IMR-90 (cell line): ENCODE results near the gene PSMA1. TPM values are rescaled to one million over a fixed set of nuclear protein-coding genes. Genes with fewer than 3 reads are reported as not detected.

Experiments
- ATAC-seq: fragments of 200-7000 bp; cut with Tn5 transposase; 2 replicates; pipeline ENCODE4 v1.9.1; 2020; ENCODE audit warnings: low read depth, mild to moderate bottlenecking, moderate library complexity
- BruUV-seq: library from RNA; stranded (reverse); fragments of 400-500 nt; replicated peaks from 2 replicates; lab custom pipeline; 2021; lab: Mats Ljungman, UMichigan
- CTCF ChIA-PET: fragments of 300-600 bp; formaldehyde crosslinking; extraction: SDS; loops from one replicate; lab custom pipeline; 2021; ENCODE audit warnings: antibody characterized with exemption; lab: Yijun Ruan, JAX
- POLR2A ChIA-PET: fragments of 300-600 bp; sonication (Branson Sonifier 250); formaldehyde crosslinking; loops from one replicate; lab custom pipeline; 2022; ENCODE audit warnings: antibody characterized with exemption; ENCODE audit not compliant: unreplicated experiment; lab: Charles Lee
- DNase-seq: peaks from one replicate; pipeline ENCODE4 v3.0.0; 2013
- H2AFZ ChIP-seq: replicated peaks from 2 replicates; pipeline ENCODE3; 2013; ENCODE audit warnings: low read length, mild to moderate bottlenecking; ENCODE audit not compliant: poor library complexity
- H2AK5ac ChIP-seq: 2 replicates; pipeline ENCODE4 v1.6.1; 2013; ENCODE audit warnings: low read depth, low read length, inconsistent platforms
- H2AK9ac ChIP-seq: replicated peaks from 2 replicates; pipeline ENCODE3; 2013; ENCODE audit warnings: mild to moderate bottlenecking, low read depth, low read length, moderate library complexity; ENCODE audit not compliant: poor library complexity
- H2BK120ac ChIP-seq: 2 replicates; pipeline ENCODE4 v1.6.1; 2013; ENCODE audit warnings: low read depth, low read length, inconsistent platforms
- H2BK15ac ChIP-seq: 3 replicates; pipeline ENCODE4 v1.6.1; 2013; ENCODE audit warnings: low read depth, low read length, inconsistent platforms
- H2BK20ac ChIP-seq: 2 replicates; pipeline ENCODE4 v1.6.1; 2013; ENCODE audit warnings: low read depth, mild to moderate bottlenecking, inconsistent platforms, low read length, moderate library complexity
- H2BK5ac ChIP-seq: 2 replicates; pipeline ENCODE4 v1.6.1; 2013; ENCODE audit warnings: mild to moderate bottlenecking, low read depth, low read length, inconsistent platforms; ENCODE audit not compliant: poor library complexity, severe bottlenecking
- H3K14ac ChIP-seq: replicated peaks from 2 replicates; pipeline ENCODE4 v1.6.1; 2013; ENCODE audit warnings: low read depth, low read length, inconsistent platforms
- H3K18ac ChIP-seq: 2 replicates; pipeline ENCODE4 v1.6.1; 2013; ENCODE audit warnings: low read depth, low read length, control low read depth
- H3K23ac ChIP-seq: 2 replicates; pipeline ENCODE4 v1.6.1; 2013; ENCODE audit warnings: low read depth, low read length, inconsistent platforms
- H3K27ac ChIP-seq: 2 replicates; pipeline ENCODE4 v1.5.1; 2013; ENCODE audit warnings: mild to moderate bottlenecking, control low read depth, low read length; ENCODE audit not compliant: insufficient read depth
- H3K27me3 ChIP-seq: 2 replicates; pipeline ENCODE4 v1.6.1; 2013; ENCODE audit warnings: low read length; ENCODE audit not compliant: control insufficient read depth, insufficient read depth
- H3K36me3 ChIP-seq: 2 replicates; pipeline ENCODE4 v1.6.1; 2013; ENCODE audit warnings: low read length, mixed read lengths; ENCODE audit not compliant: control insufficient read depth, insufficient read depth
- H3K4ac ChIP-seq: 2 replicates; pipeline ENCODE4 v1.6.1; 2013; ENCODE audit warnings: low read depth, low read length, inconsistent platforms
- H3K4me1 ChIP-seq: 2 replicates; pipeline ENCODE4 v1.6.1; 2013; ENCODE audit warnings: low read length, mixed read lengths; ENCODE audit not compliant: control insufficient read depth, insufficient read depth
- H3K4me2 ChIP-seq: 2 replicates; pipeline ENCODE4 v1.6.1; 2013; ENCODE audit warnings: low read depth, mild to moderate bottlenecking, control low read depth, low read length, moderate library complexity
- H3K4me3 ChIP-seq: 2 replicates; pipeline ENCODE4 v1.5.1; 2013; ENCODE audit warnings: low read depth, mild to moderate bottlenecking, control low read depth, low read length, moderate library complexity; ENCODE audit not compliant: insufficient read depth
- H3K56ac ChIP-seq: 2 replicates; pipeline ENCODE4 v1.6.1; 2013; ENCODE audit warnings: low read length, inconsistent platforms; ENCODE audit not compliant: insufficient read depth; ENCODE audit errors: extremely low read depth
- H3K79me1 ChIP-seq, 2 experiments: 2 replicates each; pipeline ENCODE4 v1.6.1; 2013; ENCODE audit warnings: low read length in 2 of 2, inconsistent platforms in 1 of 2, low read depth in 1 of 2
- H3K9ac ChIP-seq: 2 replicates; pipeline ENCODE4 v1.6.1; 2013; ENCODE audit warnings: low read depth, low read length, control low read depth
- H3K9me1 ChIP-seq: 2 replicates; pipeline ENCODE4 v1.6.1; 2013; ENCODE audit warnings: low read length, inconsistent platforms; ENCODE audit not compliant: insufficient read depth
- H3K9me3 ChIP-seq: 2 replicates; pipeline ENCODE4 v1.6.1; 2013; ENCODE audit warnings: low read length; ENCODE audit not compliant: control insufficient read depth, insufficient read depth
- H4K20me1 ChIP-seq: 2 replicates; pipeline ENCODE4 v1.6.1; 2013; ENCODE audit warnings: low read length, inconsistent platforms; ENCODE audit not compliant: insufficient read depth
- H4K5ac ChIP-seq: 2 replicates; pipeline ENCODE4 v1.6.1; 2013; ENCODE audit warnings: mild to moderate bottlenecking, low read depth, low read length, control low read depth
- H4K8ac ChIP-seq, 2 experiments: 2 replicates each; pipeline ENCODE4 v1.6.1; 2013; ENCODE audit warnings: low read depth in 2 of 2, low read length in 2 of 2, control low read depth in 1 of 2, inconsistent platforms in 1 of 2
- H4K91ac ChIP-seq: 2 replicates; pipeline ENCODE4 v1.6.1; 2013; ENCODE audit warnings: low read depth, low read length, inconsistent platforms; ENCODE audit not compliant: insufficient read depth
- BHLHE40 ChIP-seq: fragments of 150-350 bp; IDR thresholded peaks from 2 replicates; pipeline ENCODE4 v1.6.1; 2016; ENCODE audit warnings: mild to moderate bottlenecking, low read depth, low read length
- CEBPB ChIP-seq: IDR thresholded peaks from 2 replicates; pipeline ENCODE4 v1.6.1; 2012; ENCODE audit warnings: low read depth, low read length, improper control_type of control experiment
- CHD1 ChIP-seq: IDR thresholded peaks from 2 replicates; pipeline ENCODE4 v1.6.1; 2012; ENCODE audit warnings: low read depth, low read length, improper control_type of control experiment
- FOS ChIP-seq: fragments of 150-350 bp; IDR thresholded peaks from 2 replicates; pipeline ENCODE4 v1.6.1; 2016; ENCODE audit warnings: low read depth, low read length
- MAFK ChIP-seq: IDR thresholded peaks from 2 replicates; pipeline ENCODE4 v1.6.1; 2012; ENCODE audit warnings: low read depth, low read length, improper control_type of control experiment
- MAZ ChIP-seq: IDR thresholded peaks from 2 replicates; pipeline ENCODE4 v1.6.1; 2012; ENCODE audit warnings: low read depth, mild to moderate bottlenecking, low read length, improper control_type of control experiment, moderate library complexity, borderline replicate concordance
- MXI1 ChIP-seq: IDR thresholded peaks from 2 replicates; pipeline ENCODE4 v1.6.1; 2012; ENCODE audit warnings: low read depth, mild to moderate bottlenecking, low read length, moderate library complexity, borderline replicate concordance
- NFE2L2 ChIP-seq: fragments of 150-350 bp; IDR thresholded peaks from 2 replicates; pipeline ENCODE4 v1.6.1; 2016; ENCODE audit warnings: low read depth, mild to moderate bottlenecking, low read length
- POLR2A ChIP-seq: IDR thresholded peaks from 2 replicates; pipeline ENCODE4 v1.6.1; 2012; ENCODE audit warnings: mild to moderate bottlenecking, low read depth, low read length
- RAD21 ChIP-seq: IDR thresholded peaks from 2 replicates; pipeline ENCODE4 v1.6.1; 2012; ENCODE audit warnings: low read length, improper control_type of control experiment
- RCOR1 ChIP-seq: IDR thresholded peaks from 2 replicates; pipeline ENCODE4 v1.6.1; 2012; ENCODE audit warnings: mild to moderate bottlenecking, low read length, improper control_type of control experiment; ENCODE audit not compliant: insufficient replicate concordance
- RFX5 ChIP-seq: IDR thresholded peaks from 2 replicates; pipeline ENCODE4 v1.8.0; 2012; ENCODE audit warnings: low read depth, mild to moderate bottlenecking, low read length, moderate library complexity
- SMC3 ChIP-seq: fragments of 150-350 bp; IDR thresholded peaks from 2 replicates; pipeline ENCODE4 v1.6.1; 2016; ENCODE audit warnings: low read depth, mild to moderate bottlenecking, antibody characterized with exemption, low read length, moderate library complexity
- WGBS, 2 experiments: methylation state at CpG; one replicate each; pipeline versions ENCODE4 v1.1.5 to v1.1.7; 2013; ENCODE audit warnings: missing lambda C conversion rate in 2 of 2; ENCODE audit not compliant: insufficient read length in 1 of 2; ENCODE audit errors: extremely low coverage in 2 of 2; 5-methylcytosine and 5-hydroxymethylcytosine counted together
- dilution Hi-C: fragments of 300-500 bp; cut with HindIII; formaldehyde crosslinking; loops from one replicate; pipeline ENCODE4 v1.14.3; 2018; ENCODE audit warnings: low sequenced_read_pairs; ENCODE audit not compliant: unreplicated experiment
- in situ Hi-C: fragments of 300-500 bp; cut with MboI; formaldehyde crosslinking; loops from 3 replicates; pipeline ENCODE4 v1.14.3; 2019; ENCODE audit warnings: low sequenced_read_pairs, inconsistent platforms, mixed read lengths
- intact Hi-C: fragments of 100-400 bp; cut with micrococcal nuclease; formaldehyde crosslinking; loops from 2 replicates; pipeline ENCODE4 v1.10.0; 2022
- polyA plus RNA-seq, 3 experiments: library from polyadenylated mRNA; depleted of rRNA; stranded (reverse); fragments of >200 nt; gene quantifications; 2 replicates each; pipeline ENCODE4 v1.2.3, GENCODE V29; 2012; ENCODE audit warnings: low replicate concordance in 1 of 3
- total RNA-seq: library from RNA; depleted of rRNA; stranded (reverse); fragments of >200 nt; gene quantifications from 2 replicates; pipeline ENCODE4 v1.2.3, GENCODE V29; 2012
- TF ChIP-seq, protein P1 (sequence below): fragments of 150-350 bp; IDR thresholded peaks from 2 replicates; pipeline ENCODE4 v1.6.1; 2017; ENCODE audit warnings: mild to moderate bottlenecking, antibody characterized with exemption, low read length, low read depth
- TF ChIP-seq, protein P2 (sequence below): fragments of 150-350 bp; IDR thresholded peaks from 2 replicates; pipeline ENCODE4 v1.6.1; 2016; ENCODE audit warnings: low read depth, mild to moderate bottlenecking, low read length, moderate library complexity, borderline replicate concordance
- TF ChIP-seq, protein P3 (sequence below): conservative IDR thresholded peaks from 2 replicates; pipeline ENCODE4 v1.5.1; 2012; ENCODE audit warnings: mild to moderate bottlenecking, low read depth, low read length, improper control_type of control experiment

Gene PSMA1
- total and polyA plus RNA-seq, 2 of the 4 experiments (the other 2 are of a cell fraction): 179 to 194 TPM

DNA sequence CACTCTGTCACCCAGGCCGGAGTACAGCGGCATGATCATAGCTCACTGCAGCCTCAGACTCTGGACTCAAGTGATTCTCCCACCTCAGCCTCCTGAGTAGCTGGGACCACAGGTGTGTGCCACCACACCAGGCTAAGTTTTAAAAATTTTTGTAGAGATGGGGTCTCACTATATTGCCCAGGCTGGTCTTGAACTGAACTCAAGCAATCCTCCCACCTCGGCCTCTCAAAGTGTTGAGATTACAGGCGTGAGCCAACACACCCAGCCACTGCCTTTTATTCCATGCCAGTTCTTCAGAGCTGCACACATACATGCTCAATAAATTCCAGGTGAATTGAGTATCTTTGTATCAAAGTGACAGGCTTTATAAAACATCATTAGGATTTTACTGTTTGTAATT is 18.1 kb downstream of the PSMA1 start:
- no peak for ATAC-seq

More for the DNA sequence above, 18.1 kb downstream of the PSMA1 start:
- dilution Hi-C loops (no loop called here), intact Hi-C loops (no loop called here), in situ Hi-C loops (loop anchor here (5.0 kb wide), 1 partner anchor 35 kb away; no protein-coding TSS in a partner anchor)
- H2AK9ac ChIP-seq: no peak overlapping the region
- H3K9me3 ChIP-seq: no peaks in the 10 kb centered on the region
- TF ChIP-seq RAD21 (no peak), NFE2L2 (no peak), SMC3 (no peak), MAZ (no peak), CEBPB (no peak), MAFK (no peak), POLR2A (no peak), RCOR1 (no peak), MXI1 (no peak), BHLHE40 (no peak), FOS (no peak), RFX5 (no peak), CHD1 (no peak)
- TF ChIP-seq, protein P1, sequence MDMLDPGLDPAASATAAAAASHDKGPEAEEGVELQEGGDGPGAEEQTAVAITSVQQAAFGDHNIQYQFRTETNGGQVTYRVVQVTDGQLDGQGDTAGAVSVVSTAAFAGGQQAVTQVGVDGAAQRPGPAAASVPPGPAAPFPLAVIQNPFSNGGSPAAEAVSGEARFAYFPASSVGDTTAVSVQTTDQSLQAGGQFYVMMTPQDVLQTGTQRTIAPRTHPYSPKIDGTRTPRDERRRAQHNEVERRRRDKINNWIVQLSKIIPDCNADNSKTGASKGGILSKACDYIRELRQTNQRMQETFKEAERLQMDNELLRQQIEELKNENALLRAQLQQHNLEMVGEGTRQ: no peak
- TF ChIP-seq, protein P2, sequence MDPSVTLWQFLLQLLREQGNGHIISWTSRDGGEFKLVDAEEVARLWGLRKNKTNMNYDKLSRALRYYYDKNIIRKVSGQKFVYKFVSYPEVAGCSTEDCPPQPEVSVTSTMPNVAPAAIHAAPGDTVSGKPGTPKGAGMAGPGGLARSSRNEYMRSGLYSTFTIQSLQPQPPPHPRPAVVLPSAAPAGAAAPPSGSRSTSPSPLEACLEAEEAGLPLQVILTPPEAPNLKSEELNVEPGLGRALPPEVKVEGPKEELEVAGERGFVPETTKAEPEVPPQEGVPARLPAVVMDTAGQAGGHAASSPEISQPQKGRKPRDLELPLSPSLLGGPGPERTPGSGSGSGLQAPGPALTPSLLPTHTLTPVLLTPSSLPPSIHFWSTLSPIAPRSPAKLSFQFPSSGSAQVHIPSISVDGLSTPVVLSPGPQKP: no peak
- TF ChIP-seq, protein P3, sequence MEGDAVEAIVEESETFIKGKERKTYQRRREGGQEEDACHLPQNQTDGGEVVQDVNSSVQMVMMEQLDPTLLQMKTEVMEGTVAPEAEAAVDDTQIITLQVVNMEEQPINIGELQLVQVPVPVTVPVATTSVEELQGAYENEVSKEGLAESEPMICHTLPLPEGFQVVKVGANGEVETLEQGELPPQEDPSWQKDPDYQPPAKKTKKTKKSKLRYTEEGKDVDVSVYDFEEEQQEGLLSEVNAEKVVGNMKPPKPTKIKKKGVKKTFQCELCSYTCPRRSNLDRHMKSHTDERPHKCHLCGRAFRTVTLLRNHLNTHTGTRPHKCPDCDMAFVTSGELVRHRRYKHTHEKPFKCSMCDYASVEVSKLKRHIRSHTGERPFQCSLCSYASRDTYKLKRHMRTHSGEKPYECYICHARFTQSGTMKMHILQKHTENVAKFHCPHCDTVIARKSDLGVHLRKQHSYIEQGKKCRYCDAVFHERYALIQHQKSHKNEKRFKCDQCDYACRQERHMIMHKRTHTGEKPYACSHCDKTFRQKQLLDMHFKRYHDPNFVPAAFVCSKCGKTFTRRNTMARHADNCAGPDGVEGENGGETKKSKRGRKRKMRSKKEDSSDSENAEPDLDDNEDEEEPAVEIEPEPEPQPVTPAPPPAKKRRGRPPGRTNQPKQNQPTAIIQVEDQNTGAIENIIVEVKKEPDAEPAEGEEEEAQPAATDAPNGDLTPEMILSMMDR: no peak
- no peak overlapping the region for H2BK15ac ChIP-seq
- no peak overlapping the region for H4K5ac ChIP-seq
- no peak overlapping the region for H2AFZ ChIP-seq
- H2BK120ac ChIP-seq: no peak overlapping the region
- no peaks in the 10 kb centered on the region for H3K27me3 ChIP-seq
- no peak overlapping the region for H3K27ac ChIP-seq
- no peak overlapping the region for H3K56ac ChIP-seq
- peaks cover 16% of the 10 kb centered on the region for H3K36me3 ChIP-seq
- no peak overlapping the region for H4K8ac ChIP-seq
- no peak overlapping the region for H2AK5ac ChIP-seq
- H3K23ac ChIP-seq: no peak overlapping the region
- no peak overlapping the region for H3K4me3 ChIP-seq
- no CpG with 5 or more reads among the region's 4 CpGs for WGBS, 2 experiments
- H3K4me2 ChIP-seq: no peak overlapping the region
- no peak overlapping the region for H3K14ac ChIP-seq
- H3K4me1 ChIP-seq: no peaks in the 10 kb centered on the region
- H3K4ac ChIP-seq: no peak overlapping the region
- no peak overlapping the region for H2BK5ac ChIP-seq
- no peak overlapping the region for H3K18ac ChIP-seq
- ChIA-PET CTCF (no interaction called here), POLR2A (no interaction called here)
- BruUV-seq: no TSS peak
- peaks cover 0 to 16% of the 10 kb centered on the region in 2 experiments; a peak in 3 of 4 replicates for H3K79me1 ChIP-seq
- no peak for DNase-seq
- no peak overlapping the region for H2BK20ac ChIP-seq
- H4K20me1 ChIP-seq: peaks cover under 1% of the 10 kb centered on the region; the same call in 1 of the 2 replicates
- H3K9ac ChIP-seq: no peak overlapping the region
- H4K91ac ChIP-seq: no peak overlapping the region
- no peaks in the 10 kb centered on the region for H3K9me1 ChIP-seq
